NT2/D1 (cell line): Measurements from ENCODE around the gene SORBS2.

ENCODE experiments used
- YY1 ChIP-seq: IDR thresholded peaks from 2 replicates; pipeline ENCODE4 v1.6.1; 2011; ENCODE audit not compliant: insufficient read length, insufficient read depth
- ZNF274 ChIP-seq: IDR thresholded peaks from 2 replicates; pipeline ENCODE4 v1.6.1; 2011; ENCODE audit warnings: mild to moderate bottlenecking, low read depth, low read length

- TF ChIP-seq ZNF274, result no peak
- TF ChIP-seq YY1, result no peak
These were observed 122.6 kb downstream of the SORBS2 start for GRCh38 chr4:185689407-185689806.
